Hepatocyte (in vitro differentiated cells): Measurements from ENCODE around the gene ID1. TPM values are rescaled to one million over a fixed set of nuclear protein-coding genes. Genes with fewer than 3 reads are reported as not detected.
A peak's percentile ranks its signal among the peaks of the same experiment; 100 is the strongest.

Experiments
- DNase-seq: peaks from one replicate; pipeline ENCODE4 v3.0.0-alpha.2; 2016; ENCODE audit warnings: low spot score
- H2AFZ ChIP-seq: fragments of 200-600 bp; sonication (generic); 2 replicates; pipeline ENCODE4 v1.6.0; 2016; ENCODE audit warnings: antibody characterized with exemption, mild to moderate bottlenecking
- H3K27ac ChIP-seq: fragments of 200-600 bp; sonication (generic); 2 replicates; pipeline ENCODE4 v1.5.1; 2016; ENCODE audit warnings: mild to moderate bottlenecking
- H3K27me3 ChIP-seq: fragments of 200-600 bp; sonication (generic); 2 replicates; pipeline ENCODE4 v1.6.1; 2016
- H3K36me3 ChIP-seq: fragments of 200-600 bp; sonication (generic); replicated peaks from 2 replicates; pipeline ENCODE4 v1.5.1; 2016; ENCODE audit warnings: low read depth; ENCODE audit not compliant: insufficient read depth
- H3K4me1 ChIP-seq: fragments of 200-600 bp; sonication (generic); 2 replicates; pipeline ENCODE4 v1.5.1; 2016; ENCODE audit warnings: mild to moderate bottlenecking, moderate library complexity; ENCODE audit not compliant: insufficient read depth
- H3K4me2 ChIP-seq: fragments of 200-600 bp; sonication (generic); 2 replicates; pipeline ENCODE4 v1.6.0; 2016
- H3K4me3 ChIP-seq: fragments of 200-600 bp; sonication (generic); 2 replicates; pipeline ENCODE4 v1.5.1; 2016; ENCODE audit warnings: mild to moderate bottlenecking
- H3K79me2 ChIP-seq: fragments of 200-600 bp; sonication (generic); 2 replicates; pipeline ENCODE4 v1.6.0; 2017; ENCODE audit warnings: mild to moderate bottlenecking
- H3K9me2 ChIP-seq: fragments of 200-600 bp; sonication (generic); replicated peaks from 2 replicates; pipeline ENCODE4 v1.6.0; 2017; ENCODE audit warnings: mild to moderate bottlenecking; ENCODE audit not compliant: insufficient read depth
- H3K9me3 ChIP-seq: fragments of 200-600 bp; sonication (generic); 2 replicates; pipeline ENCODE4 v1.5.1; 2016; ENCODE audit warnings: low read depth, mild to moderate bottlenecking
- H4K20me1 ChIP-seq: fragments of 200-600 bp; sonication (generic); 2 replicates; pipeline ENCODE4 v1.6.0; 2016; ENCODE audit warnings: mild to moderate bottlenecking; ENCODE audit not compliant: insufficient read depth, poor library complexity, severe bottlenecking
- EZH2 ChIP-seq: fragments of 200-600 bp; sonication (generic); IDR thresholded peaks from 2 replicates; pipeline ENCODE4 v1.6.1; 2016; ENCODE audit warnings: antibody characterized with exemption, mild to moderate bottlenecking, borderline replicate concordance
- EZH2phosphoT487 ChIP-seq: fragments of 200-600 bp; sonication (generic); IDR thresholded peaks from one replicate; pipeline ENCODE4 v1.6.1; 2018; ENCODE audit warnings: antibody characterized with exemption, mild to moderate bottlenecking, low read depth, moderate library complexity; ENCODE audit not compliant: unreplicated experiment, severe bottlenecking
- WGBS: methylation state at CpG from one replicate; pipeline ENCODE4 v1.1.6; 2016; ENCODE audit warnings: low lambda C conversion rate; ENCODE audit errors: missing lambda C conversion rate; 5-methylcytosine and 5-hydroxymethylcytosine counted together
- polyA plus RNA-seq: library from polyadenylated mRNA; unstranded; fragments of >200 nt; fragmentation: Nextera tagmentation; extraction: Ambion mirVana; gene quantifications from 2 replicates; pipeline ENCODE4 v1.2.1, GENCODE V29; 2016
- total RNA-seq: library from RNA; depleted of rRNA; stranded (reverse); fragments of >200 nt; gene quantifications from 2 replicates; pipeline ENCODE4 v1.2.3, GENCODE V29; 2014
- TF ChIP-seq, protein P1 (sequence below): fragments of 200-600 bp; sonication (generic); IDR thresholded peaks from 2 replicates; pipeline ENCODE4 v1.5.1; 2016; ENCODE audit warnings: antibody characterized with exemption, mild to moderate bottlenecking; ENCODE audit not compliant: poor library complexity

Gene ID1
- total and polyA plus RNA-seq, 2 experiments from 2014 or later, result 310 to 651 TPM

DNA sequence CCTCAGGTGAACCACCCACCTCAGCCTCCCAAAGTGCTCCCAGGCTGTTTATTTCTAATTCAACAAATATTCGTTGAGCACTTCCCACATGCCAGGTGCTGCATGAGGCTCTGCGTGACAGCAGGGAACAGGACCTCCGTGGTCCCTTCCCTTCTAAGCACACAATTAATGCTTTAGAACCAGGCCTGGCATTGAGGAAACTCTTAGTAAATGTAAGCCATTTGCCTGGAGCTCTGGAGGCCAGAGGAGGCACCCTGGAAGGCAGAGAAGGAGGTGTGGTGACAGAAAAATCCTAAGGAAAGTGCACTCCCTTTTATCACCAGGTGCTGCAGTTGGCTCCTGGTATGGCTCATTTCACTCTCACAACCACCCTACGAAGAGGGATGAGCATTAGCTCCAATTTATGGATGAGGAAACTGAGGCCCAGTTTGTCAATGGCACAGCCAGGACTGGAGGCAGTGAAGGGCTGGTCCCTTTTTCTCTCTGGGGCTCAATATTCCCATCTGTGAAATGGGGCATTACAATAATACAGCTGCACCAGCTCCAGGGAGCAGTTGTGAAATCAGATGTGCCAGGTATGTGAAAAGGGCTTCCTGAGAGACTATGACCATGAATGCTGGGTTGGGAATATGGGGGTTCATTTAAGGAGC is 8.1 kb upstream of the ID1 start:
- DNase-seq, result peak; percentile 14
- H3K36me3 ChIP-seq, result no peaks in the 10 kb centered on the region
- TF ChIP-seq EZH2phosphoT487, result no peak
- 59% methylated on average over 4 of the region's 4 CpGs for WGBS
- peak overlapping the region; percentile 90 for H3K27ac ChIP-seq
- H3K4me3 ChIP-seq, result no peak overlapping the region
- H4K20me1 ChIP-seq, result no peaks in the 10 kb centered on the region
- H3K4me2 ChIP-seq, result no peak overlapping the region
- no peak overlapping the region for H2AFZ ChIP-seq
- H3K27me3 ChIP-seq, result no peaks in the 10 kb centered on the region
- H3K9me2 ChIP-seq, result no peaks in the 10 kb centered on the region
- peaks cover 37% of the 10 kb centered on the region for H3K4me1 ChIP-seq
- no peaks in the 10 kb centered on the region for H3K9me3 ChIP-seq
- no peaks in the 10 kb centered on the region for H3K79me2 ChIP-seq

DNA sequence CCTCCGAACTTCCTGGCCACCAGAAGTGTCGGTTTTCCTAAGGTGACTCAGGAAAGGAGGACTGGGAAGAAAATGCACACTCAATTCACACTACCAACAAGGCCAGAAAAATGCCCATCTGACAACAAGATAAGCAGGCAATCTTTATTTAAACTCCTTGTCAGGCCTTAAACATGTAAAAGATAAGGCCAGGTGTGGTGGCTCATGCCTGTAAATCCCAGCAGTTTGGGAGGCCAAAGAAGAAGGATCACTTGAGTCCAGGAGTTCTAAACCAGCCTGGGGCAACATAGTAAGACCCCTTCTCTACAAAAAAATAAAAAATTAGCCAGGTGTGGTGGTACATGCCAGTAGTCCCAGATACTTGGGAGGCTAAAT is 7.6 kb upstream of the ID1 start:
- no peak overlapping the region for H3K4me2 ChIP-seq
- TF ChIP-seq EZH2phosphoT487, result no peak
- no peak for TF ChIP-seq EZH2
- TF ChIP-seq, protein P1, sequence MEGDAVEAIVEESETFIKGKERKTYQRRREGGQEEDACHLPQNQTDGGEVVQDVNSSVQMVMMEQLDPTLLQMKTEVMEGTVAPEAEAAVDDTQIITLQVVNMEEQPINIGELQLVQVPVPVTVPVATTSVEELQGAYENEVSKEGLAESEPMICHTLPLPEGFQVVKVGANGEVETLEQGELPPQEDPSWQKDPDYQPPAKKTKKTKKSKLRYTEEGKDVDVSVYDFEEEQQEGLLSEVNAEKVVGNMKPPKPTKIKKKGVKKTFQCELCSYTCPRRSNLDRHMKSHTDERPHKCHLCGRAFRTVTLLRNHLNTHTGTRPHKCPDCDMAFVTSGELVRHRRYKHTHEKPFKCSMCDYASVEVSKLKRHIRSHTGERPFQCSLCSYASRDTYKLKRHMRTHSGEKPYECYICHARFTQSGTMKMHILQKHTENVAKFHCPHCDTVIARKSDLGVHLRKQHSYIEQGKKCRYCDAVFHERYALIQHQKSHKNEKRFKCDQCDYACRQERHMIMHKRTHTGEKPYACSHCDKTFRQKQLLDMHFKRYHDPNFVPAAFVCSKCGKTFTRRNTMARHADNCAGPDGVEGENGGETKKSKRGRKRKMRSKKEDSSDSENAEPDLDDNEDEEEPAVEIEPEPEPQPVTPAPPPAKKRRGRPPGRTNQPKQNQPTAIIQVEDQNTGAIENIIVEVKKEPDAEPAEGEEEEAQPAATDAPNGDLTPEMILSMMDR, result no peak
- H3K79me2 ChIP-seq, result no peaks in the 10 kb centered on the region
- H3K9me2 ChIP-seq, result no peaks in the 10 kb centered on the region
- no peaks in the 10 kb centered on the region for H3K27me3 ChIP-seq
- H3K36me3 ChIP-seq, result no peaks in the 10 kb centered on the region
- H4K20me1 ChIP-seq, result no peaks in the 10 kb centered on the region
- peak; percentile 6 for DNase-seq
- peak overlapping the region; percentile 90 for H3K27ac ChIP-seq
- 94% methylated on average over 2 of the region's 2 CpGs for WGBS
- no peaks in the 10 kb centered on the region for H3K9me3 ChIP-seq
- H3K4me3 ChIP-seq, result no peak overlapping the region
- H3K4me1 ChIP-seq, result peaks cover 39% of the 10 kb centered on the region
- H2AFZ ChIP-seq, result no peak overlapping the region

DNA sequence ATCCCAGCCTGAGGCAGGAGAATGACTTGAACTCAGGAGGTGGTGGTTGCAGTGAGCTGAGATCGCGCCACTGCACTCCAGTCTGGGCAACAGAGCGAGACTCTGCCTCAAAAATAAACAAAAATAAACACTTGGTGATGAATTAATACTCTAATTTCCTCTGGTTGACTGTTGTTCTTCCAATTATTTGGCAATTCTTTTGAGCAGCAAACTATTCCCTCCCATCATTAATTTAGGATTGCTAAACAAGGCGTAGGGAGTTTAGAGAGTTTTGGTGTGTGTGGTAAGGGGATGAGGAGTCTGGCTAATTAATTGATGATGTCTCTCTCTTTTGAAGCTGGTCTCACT is 2.7 kb upstream of the ID1 start:
- Histone ChIP-seq H3K36me3 (no peaks in the 10 kb centered on the region), H4K20me1 (peaks cover 13% of the 10 kb centered on the region), H3K4me2 (peak overlapping the region; percentile 6), H3K4me3 (no peak overlapping the region), H3K9me2 (no peaks in the 10 kb centered on the region), H3K4me1 (peaks cover 17% of the 10 kb centered on the region), H3K27me3 (no peaks in the 10 kb centered on the region), H3K27ac (peak overlapping the region; percentile 97), H3K9me3 (no peaks in the 10 kb centered on the region), H2AFZ (no peak overlapping the region), H3K79me2 (peaks cover 22% of the 10 kb centered on the region)
- no peak for DNase-seq
- TF ChIP-seq EZH2phosphoT487, result no peak
- TF ChIP-seq EZH2, result no peak
- TF ChIP-seq, protein P1, result no peak
- 87% methylated on average over 4 of the region's 4 CpGs for WGBS

DNA sequence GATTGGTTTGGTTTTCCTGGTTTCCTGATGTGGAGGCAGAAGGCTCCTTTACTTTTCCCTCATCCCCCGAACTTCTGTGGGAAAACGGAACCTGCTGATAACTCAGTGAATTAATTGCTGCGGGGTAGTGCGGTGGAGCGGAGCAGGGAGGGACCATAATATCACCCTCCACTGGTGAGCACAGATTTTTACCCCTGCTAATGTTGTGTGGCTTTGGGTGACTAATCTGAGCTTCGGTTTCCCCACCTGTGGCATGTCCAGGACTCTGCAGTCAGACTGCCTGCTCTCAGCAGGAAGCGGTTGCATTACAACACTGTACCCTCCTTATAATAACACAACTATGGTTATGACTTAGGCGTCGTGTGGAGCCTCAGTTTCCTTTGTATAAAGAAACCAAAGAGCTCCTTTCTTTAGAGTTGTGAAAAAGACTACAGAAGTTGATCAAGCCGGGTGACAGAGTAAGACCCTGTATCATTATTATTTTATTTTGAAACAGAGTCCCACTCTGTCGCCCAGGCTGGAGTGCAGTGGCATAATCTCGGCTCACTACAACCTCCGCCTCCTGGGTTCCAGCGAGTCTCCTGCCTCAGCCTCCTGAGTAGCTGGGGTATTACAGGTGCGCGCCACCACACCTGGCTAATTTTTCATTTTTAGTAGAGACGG is 2.2 kb upstream of the ID1 start:
- Histone ChIP-seq H3K4me3 (no peak overlapping the region), H3K9me2 (no peaks in the 10 kb centered on the region), H4K20me1 (peaks cover 13% of the 10 kb centered on the region), H3K27ac (peak overlapping the region; percentile 97), H3K4me2 (peak overlapping the region; percentile 6), H2AFZ (no peak overlapping the region), H3K36me3 (no peaks in the 10 kb centered on the region), H3K4me1 (peaks cover 22% of the 10 kb centered on the region), H3K9me3 (no peaks in the 10 kb centered on the region), H3K27me3 (no peaks in the 10 kb centered on the region), H3K79me2 (peaks cover 22% of the 10 kb centered on the region)
- TF ChIP-seq, protein P1, result peak; percentile 1
- no peak for TF ChIP-seq EZH2phosphoT487
- DNase-seq, result peak; percentile 67
- 68% methylated on average over 17 of the region's 17 CpGs for WGBS
